Ascending aorta (tissue), 2 donors: ENCODE measurements around the gene RPP14. TPM values are rescaled to one million over a fixed set of nuclear protein-coding genes. Genes with fewer than 3 reads are reported as not detected.
"Not testable (repeated sequence)": the region's sequence is repeated elsewhere in the genome, so short reads cannot be mapped to it uniquely, and the experiment has no call there.

Source experiments
- DNase-seq, 2 donors: peaks; one replicate each; pipeline ENCODE4 v3.0.0-alpha.2; 2019; ENCODE audit warnings: low spot score in 2 of 2
- H3K27ac ChIP-seq, 2 donors: fragments of 200-600 bp; sonication (generic); one replicate each; pipeline ENCODE4 v1.5.1; 2016 to 2017; ENCODE audit warnings: mild to moderate bottlenecking in 1 of 2
- H3K27me3 ChIP-seq: fragments of 200-600 bp; sonication (generic); one replicate; pipeline ENCODE4 v1.5.1; 2017
- H3K36me3 ChIP-seq, 2 donors: fragments of 200-600 bp; sonication (generic); one replicate each; pipeline ENCODE4 v1.5.1; 2016
- H3K4me1 ChIP-seq, 2 donors: fragments of 200-600 bp; sonication (generic); one replicate each; pipeline ENCODE4 v1.5.1; 2016 to 2017; ENCODE audit warnings: mild to moderate bottlenecking in 1 of 2
- H3K4me3 ChIP-seq, 2 donors: fragments of 200-600 bp; sonication (generic); one replicate each; pipeline ENCODE4 v1.5.1; 2016 to 2017; ENCODE audit warnings: mild to moderate bottlenecking in 1 of 2
- H3K9me3 ChIP-seq, 2 donors: fragments of 200-600 bp; sonication (generic); one replicate each; pipeline ENCODE4 v1.5.1; 2016
- intact Hi-C: fragments of 100-400 bp; cut with DNase I; formaldehyde crosslinking; loops from one replicate; pipeline ENCODE4 v1.15.1; 2023
- total RNA-seq: library from RNA; depleted of rRNA; stranded (reverse); fragments of >200 nt; gene quantifications from one replicate; pipeline ENCODE4 v1.1.0, GENCODE V29; 2016
- TF ChIP-seq, protein P1 (sequence below), 3 experiments: fragments of 200-600 bp in 2 of 3; fragments of 450-650 bp in 1 of 3; sonication (generic) in 2 of 3; IDR thresholded peaks; one replicate each; pipeline ENCODE4 v1.5.1; 2016 to 2019; ENCODE audit warnings: antibody characterized with exemption in 3 of 3, mild to moderate bottlenecking in 1 of 3, moderate library complexity in 1 of 3

The RPP14 gene
- total RNA-seq, 1 donor from 2014 or later, result 32.5 TPM

DNA sequence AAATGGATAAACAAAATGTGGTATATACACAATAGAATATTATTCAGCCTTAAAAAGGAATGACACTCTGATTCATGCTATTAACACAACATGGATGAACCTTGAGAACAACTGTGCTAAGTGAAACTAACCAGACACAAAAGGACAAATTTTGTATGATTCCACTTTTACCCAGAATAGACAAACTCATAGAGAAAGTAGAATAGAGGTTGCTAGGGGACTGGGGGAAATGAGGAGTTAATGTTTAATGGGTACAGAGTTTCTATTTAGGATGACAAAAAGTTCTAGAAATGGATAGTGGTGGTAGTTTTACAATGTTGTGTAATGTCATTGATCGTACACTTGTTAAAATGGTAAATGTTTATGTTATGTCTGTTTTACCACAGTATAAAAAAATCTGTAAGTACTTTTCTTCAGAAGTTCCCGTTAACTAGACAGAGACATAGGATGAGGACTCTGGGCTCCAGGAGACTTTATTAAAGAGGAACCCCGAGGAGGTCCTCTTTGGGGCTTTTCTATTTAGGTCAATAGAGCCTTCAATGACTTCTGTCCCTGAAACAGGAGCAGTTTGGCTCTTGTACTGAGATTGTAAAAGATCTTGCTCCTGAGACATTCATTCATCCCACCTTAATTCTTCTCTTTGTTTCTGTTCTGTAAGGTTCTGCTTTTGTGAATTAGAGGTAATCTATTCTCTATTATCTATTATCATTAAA is 43.9 kb upstream of the RPP14 start:
- Histone ChIP-seq H3K9me3 (no peaks in the 10 kb centered on the region), H3K4me3 (no peak overlapping the region), H3K27me3 (no peaks in the 10 kb centered on the region), H3K36me3 (peaks cover 3 to 16% of the 10 kb centered on the region in 2 donors), H3K4me1 (no peaks in the 10 kb centered on the region), H3K27ac (no peak overlapping the region)
- TF ChIP-seq, protein P1, sequence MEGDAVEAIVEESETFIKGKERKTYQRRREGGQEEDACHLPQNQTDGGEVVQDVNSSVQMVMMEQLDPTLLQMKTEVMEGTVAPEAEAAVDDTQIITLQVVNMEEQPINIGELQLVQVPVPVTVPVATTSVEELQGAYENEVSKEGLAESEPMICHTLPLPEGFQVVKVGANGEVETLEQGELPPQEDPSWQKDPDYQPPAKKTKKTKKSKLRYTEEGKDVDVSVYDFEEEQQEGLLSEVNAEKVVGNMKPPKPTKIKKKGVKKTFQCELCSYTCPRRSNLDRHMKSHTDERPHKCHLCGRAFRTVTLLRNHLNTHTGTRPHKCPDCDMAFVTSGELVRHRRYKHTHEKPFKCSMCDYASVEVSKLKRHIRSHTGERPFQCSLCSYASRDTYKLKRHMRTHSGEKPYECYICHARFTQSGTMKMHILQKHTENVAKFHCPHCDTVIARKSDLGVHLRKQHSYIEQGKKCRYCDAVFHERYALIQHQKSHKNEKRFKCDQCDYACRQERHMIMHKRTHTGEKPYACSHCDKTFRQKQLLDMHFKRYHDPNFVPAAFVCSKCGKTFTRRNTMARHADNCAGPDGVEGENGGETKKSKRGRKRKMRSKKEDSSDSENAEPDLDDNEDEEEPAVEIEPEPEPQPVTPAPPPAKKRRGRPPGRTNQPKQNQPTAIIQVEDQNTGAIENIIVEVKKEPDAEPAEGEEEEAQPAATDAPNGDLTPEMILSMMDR (IDR thresholded peaks at IDR 0.05), result no peak
- intact Hi-C loops, result no loop called here
- DNase-seq, result no peak

DNA sequence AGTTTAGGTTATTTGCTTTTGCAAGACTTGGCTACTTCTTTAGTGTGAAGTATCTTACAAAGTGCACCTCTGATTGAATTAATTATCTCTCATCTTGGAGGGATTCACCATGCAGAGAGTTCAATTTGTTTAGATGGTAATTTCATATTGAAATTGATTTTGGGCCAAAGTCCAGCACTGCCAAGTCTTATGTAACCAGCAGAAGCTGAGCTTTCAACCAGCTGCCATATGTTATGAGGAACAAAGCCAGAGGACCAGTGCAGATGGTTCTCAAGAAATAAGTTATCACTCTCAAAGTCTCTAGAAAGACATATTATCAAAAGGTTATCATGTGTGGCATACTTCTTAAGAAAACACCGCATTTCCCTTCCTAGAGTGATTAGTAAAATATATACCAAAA is 39.5 kb upstream of the RPP14 start:
- H3K27ac ChIP-seq, result no peak overlapping the region
- H3K27me3 ChIP-seq, result no peaks in the 10 kb centered on the region
- H3K9me3 ChIP-seq, result no peaks in the 10 kb centered on the region
- peaks cover 3 to 13% of the 10 kb centered on the region in 2 donors for H3K36me3 ChIP-seq
- H3K4me3 ChIP-seq, result no peak overlapping the region
- no peak for DNase-seq
- TF ChIP-seq, protein P1 (IDR thresholded peaks at IDR 0.05), result no peak
- intact Hi-C loops, result no loop called here
- H3K4me1 ChIP-seq, result no peaks in the 10 kb centered on the region

- H3K27me3 ChIP-seq, H3K9me3 ChIP-seq, intact Hi-C loops, H3K4me3 ChIP-seq, DNase-seq, H3K4me1 ChIP-seq, H3K27ac ChIP-seq: not testable (repeated sequence)
- peaks cover 3 to 13% of the 10 kb centered on the region in 2 donors for H3K36me3 ChIP-seq
Measured at GRCh38 chr3:58267543-58267942, 38.5 kb upstream of the RPP14 start.

DNA sequence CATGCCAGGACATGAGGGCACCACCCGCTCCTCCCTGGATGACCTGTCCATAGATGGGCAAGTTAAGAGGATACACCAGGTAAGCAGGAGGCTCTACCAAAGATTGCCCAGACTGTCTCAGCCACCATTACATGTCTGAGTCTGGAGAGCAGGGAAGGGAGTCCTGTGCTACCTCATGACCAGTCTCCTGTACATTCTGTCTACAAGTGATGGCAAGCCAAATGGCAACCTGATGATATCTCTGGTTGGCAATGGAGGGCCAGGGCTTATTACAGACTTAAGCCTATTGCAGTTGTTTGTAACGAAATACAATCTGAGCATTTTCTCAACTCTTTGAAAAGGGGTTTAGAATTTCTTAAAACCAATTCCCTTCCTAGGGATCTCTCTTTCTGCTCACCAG is 36.7 kb upstream of the RPP14 start:
- intact Hi-C loops, result no loop called here
- TF ChIP-seq, protein P1 (IDR thresholded peaks at IDR 0.05), result no peak

DNA sequence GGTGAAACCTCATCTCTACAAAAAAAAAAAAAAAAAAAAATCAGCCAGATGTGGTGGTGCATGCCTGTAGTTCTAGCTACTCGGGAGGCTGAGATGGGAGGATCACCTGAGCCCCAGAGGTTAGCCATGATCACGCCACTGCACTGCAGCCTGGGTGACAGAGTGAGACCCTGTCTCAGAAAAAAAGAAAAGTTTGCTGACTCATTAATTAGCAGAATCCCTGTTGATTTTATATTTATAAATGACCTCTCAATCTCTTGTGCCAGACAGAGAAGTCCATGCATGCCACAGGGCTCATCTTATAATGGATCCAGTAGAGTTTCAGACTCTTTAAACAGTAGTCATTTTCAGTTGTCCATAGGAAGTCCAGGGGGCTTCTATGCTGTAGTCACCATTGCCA is 35.6 kb upstream of the RPP14 start:
- Histone ChIP-seq H3K36me3 (peaks cover 3 to 18% of the 10 kb centered on the region in 2 donors), H3K9me3 (no peaks in the 10 kb centered on the region), H3K27me3 (no peaks in the 10 kb centered on the region), H3K27ac (no peak overlapping the region), H3K4me1 (no peaks in the 10 kb centered on the region), H3K4me3 (no peak overlapping the region)
- TF ChIP-seq, protein P1 (IDR thresholded peaks at IDR 0.05), result no peak
- DNase-seq, result no peak
- intact Hi-C loops, result no loop called here

More for the DNA sequence above, 36.7 kb upstream of the RPP14 start:
- Histone ChIP-seq H3K9me3 (no peaks in the 10 kb centered on the region), H3K27ac (no peak overlapping the region), H3K36me3 (peaks cover 3 to 13% of the 10 kb centered on the region in 2 donors), H3K27me3 (no peaks in the 10 kb centered on the region), H3K4me1 (no peaks in the 10 kb centered on the region), H3K4me3 (no peak overlapping the region)
- DNase-seq, result no peak

DNA sequence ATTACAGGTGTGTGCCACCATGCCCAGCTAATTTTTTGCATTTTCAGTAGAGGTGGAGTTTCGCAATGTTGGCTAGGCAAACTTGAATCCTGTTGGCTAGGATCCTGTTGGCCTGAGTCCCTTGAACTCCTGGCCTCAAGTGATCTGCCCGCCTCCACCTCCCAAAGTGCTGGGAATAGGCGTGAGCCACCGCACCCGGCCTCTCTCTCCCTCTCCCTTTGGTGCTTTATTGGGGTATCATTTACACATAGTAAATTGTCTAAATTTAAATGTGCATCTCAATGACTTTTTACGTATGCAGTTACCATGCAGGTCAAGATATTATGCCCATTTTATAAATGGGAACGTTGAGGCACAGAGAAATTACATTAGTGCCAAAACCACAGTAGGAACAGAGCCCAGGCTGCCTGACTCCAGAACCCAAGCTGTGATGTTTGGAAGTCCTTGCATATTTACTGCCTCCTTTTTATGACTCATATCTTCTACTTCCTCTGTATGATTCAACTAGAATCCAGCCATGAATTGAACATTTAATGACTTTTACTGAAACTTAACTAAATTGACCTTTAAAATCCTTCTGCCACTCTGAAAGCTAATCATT is 34.0 kb upstream of the RPP14 start:
- Histone ChIP-seq H3K9me3 (no peaks in the 10 kb centered on the region), H3K4me3 (no peak overlapping the region), H3K27me3 (no peaks in the 10 kb centered on the region), H3K27ac (peak overlapping the region; percentile 34 to 53), H3K4me1 (no peaks in the 10 kb centered on the region), H3K36me3 (peaks cover 3 to 18% of the 10 kb centered on the region in 2 donors)
- DNase-seq, result no peak
- TF ChIP-seq, protein P1 (IDR thresholded peaks at IDR 0.05), result no peak
- intact Hi-C loops, result no loop called here
